ENCODE data around the gene SOX11. TPM values are rescaled to one million over a fixed set of nuclear protein-coding genes. Genes with fewer than 3 reads are reported as not detected.

The SOX11 gene
- total RNA-seq, 1 experiment from 2014 or later, result not detected

DNA sequence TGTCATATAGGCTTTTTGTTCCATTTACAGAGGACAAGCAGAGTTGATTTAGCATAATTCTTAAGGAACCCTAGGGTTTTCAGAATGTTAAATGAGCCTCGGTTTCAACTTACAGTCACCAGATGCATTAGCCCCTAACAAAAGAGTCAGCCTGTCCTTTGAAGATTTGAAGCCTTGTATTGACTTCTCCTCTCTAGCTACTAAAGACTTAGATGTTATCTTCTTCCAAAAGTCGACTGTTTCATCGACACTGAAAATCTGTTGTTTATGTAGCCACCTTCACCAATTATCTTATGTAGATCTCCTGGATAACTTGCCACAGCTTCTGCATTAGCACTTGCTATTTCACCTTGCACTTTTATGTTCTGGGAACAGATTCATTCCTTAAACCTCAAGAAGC is 31.6 kb upstream of the SOX11 start:
- no TSS peak for BruUV-seq (replicated peaks)
- Histone ChIP-seq H3K9me3 (ENCODE audit: low read length) (no peaks in the 10 kb centered on the region), H4K20me1 (ENCODE audit: low read length) (no peaks in the 10 kb centered on the region), H3K79me2 (ENCODE audit: low read length) (no peaks in the 10 kb centered on the region), H3K4me3 (ENCODE audit: low read length) (no peak overlapping the region), H3K27me3 (ENCODE audit: low read length) (no peaks in the 10 kb centered on the region), H3K27ac (ENCODE audit: low read length) (no peak overlapping the region), H3K9ac (ENCODE audit: low read length) (no peak overlapping the region), H3K9me2 (replicated peaks; ENCODE audit: low read length) (no peaks in the 10 kb centered on the region), H3K4me1 (ENCODE audit: insufficient read depth, low read length) (no peaks in the 10 kb centered on the region), H3F3A (ENCODE audit: low read length, unreplicated experiment) (no peaks in the 10 kb centered on the region), H2AFZ (ENCODE audit: low read length) (no peak overlapping the region), H3K36me3 (ENCODE audit: low read depth, low read length) (no peaks in the 10 kb centered on the region), H3K4me2 (ENCODE audit: low read length) (no peak overlapping the region)
- DNase-seq, result no peak
- ChIA-PET CTCF (no interaction called here), POLR2A (ENCODE audit: unreplicated experiment) (no interaction called here)
- no peak for ATAC-seq
- TF ChIP-seq EZH2 (IDR thresholded peaks at IDR 0.05; ENCODE audit: low read length, unreplicated experiment) (no peak), EZH2phosphoT487 (IDR thresholded peaks at IDR 0.05; ENCODE audit: borderline replicate concordance, low read length) (no peak)
- TF ChIP-seq, protein P1, sequence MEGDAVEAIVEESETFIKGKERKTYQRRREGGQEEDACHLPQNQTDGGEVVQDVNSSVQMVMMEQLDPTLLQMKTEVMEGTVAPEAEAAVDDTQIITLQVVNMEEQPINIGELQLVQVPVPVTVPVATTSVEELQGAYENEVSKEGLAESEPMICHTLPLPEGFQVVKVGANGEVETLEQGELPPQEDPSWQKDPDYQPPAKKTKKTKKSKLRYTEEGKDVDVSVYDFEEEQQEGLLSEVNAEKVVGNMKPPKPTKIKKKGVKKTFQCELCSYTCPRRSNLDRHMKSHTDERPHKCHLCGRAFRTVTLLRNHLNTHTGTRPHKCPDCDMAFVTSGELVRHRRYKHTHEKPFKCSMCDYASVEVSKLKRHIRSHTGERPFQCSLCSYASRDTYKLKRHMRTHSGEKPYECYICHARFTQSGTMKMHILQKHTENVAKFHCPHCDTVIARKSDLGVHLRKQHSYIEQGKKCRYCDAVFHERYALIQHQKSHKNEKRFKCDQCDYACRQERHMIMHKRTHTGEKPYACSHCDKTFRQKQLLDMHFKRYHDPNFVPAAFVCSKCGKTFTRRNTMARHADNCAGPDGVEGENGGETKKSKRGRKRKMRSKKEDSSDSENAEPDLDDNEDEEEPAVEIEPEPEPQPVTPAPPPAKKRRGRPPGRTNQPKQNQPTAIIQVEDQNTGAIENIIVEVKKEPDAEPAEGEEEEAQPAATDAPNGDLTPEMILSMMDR (conservative IDR thresholded peaks at IDR 0.05; ENCODE audit: low read depth, low read length), result no peak
- intact Hi-C loops (cut with micrococcal nuclease), result no loop called here

DNA sequence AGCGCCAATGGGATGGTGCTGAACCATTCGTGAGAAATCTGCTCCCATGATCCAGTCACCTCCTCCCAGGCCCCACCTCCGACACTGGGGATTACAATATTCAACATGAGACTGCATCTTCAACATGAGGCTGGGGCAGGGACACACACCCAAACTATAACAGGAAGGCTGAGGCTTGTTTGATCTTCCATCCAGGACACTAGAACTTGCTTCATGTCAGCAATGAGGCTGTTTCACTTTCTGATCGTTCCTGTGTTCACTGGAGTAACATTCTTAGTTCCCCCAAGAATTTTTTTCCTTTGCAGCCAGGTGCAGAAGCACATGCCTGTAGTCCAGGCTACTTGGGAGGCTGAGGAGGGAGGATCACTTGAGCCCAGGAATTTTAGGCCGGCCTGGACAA is 30.8 kb upstream of the SOX11 start:
- ChIA-PET POLR2A (ENCODE audit: unreplicated experiment) (no interaction called here), CTCF (no interaction called here)
- no peak overlapping the region for H3K9ac ChIP-seq (ENCODE audit: low read length)
- intact Hi-C loops (cut with micrococcal nuclease), result no loop called here
- DNase-seq, result no peak
- no peaks in the 10 kb centered on the region for H3K9me3 ChIP-seq (ENCODE audit: low read length)
- H3K4me3 ChIP-seq (ENCODE audit: low read length), result no peak overlapping the region
- no peaks in the 10 kb centered on the region for H3K9me2 ChIP-seq (replicated peaks; ENCODE audit: low read length)
- H3K4me2 ChIP-seq (ENCODE audit: low read length), result no peak overlapping the region
- no peaks in the 10 kb centered on the region for H3K79me2 ChIP-seq (ENCODE audit: low read length)
- no peaks in the 10 kb centered on the region for H4K20me1 ChIP-seq (ENCODE audit: low read length)
- no peaks in the 10 kb centered on the region for H3K4me1 ChIP-seq (ENCODE audit: insufficient read depth, low read length)
- H3K36me3 ChIP-seq (ENCODE audit: low read depth, low read length), result no peaks in the 10 kb centered on the region
- no peak overlapping the region for H2AFZ ChIP-seq (ENCODE audit: low read length)
- no peaks in the 10 kb centered on the region for H3K27me3 ChIP-seq (ENCODE audit: low read length)
- no peak for ATAC-seq
- no peak overlapping the region for H3K27ac ChIP-seq (ENCODE audit: low read length)
- no peaks in the 10 kb centered on the region for H3F3A ChIP-seq (ENCODE audit: low read length, unreplicated experiment)
- no TSS peak for BruUV-seq (replicated peaks)
- TF ChIP-seq EZH2phosphoT487 (IDR thresholded peaks at IDR 0.05; ENCODE audit: borderline replicate concordance, low read length), result no peak
- TF ChIP-seq, protein P1 (conservative IDR thresholded peaks at IDR 0.05; ENCODE audit: low read depth, low read length), result no peak
- no peak for TF ChIP-seq EZH2 (IDR thresholded peaks at IDR 0.05; ENCODE audit: low read length, unreplicated experiment)

DNA sequence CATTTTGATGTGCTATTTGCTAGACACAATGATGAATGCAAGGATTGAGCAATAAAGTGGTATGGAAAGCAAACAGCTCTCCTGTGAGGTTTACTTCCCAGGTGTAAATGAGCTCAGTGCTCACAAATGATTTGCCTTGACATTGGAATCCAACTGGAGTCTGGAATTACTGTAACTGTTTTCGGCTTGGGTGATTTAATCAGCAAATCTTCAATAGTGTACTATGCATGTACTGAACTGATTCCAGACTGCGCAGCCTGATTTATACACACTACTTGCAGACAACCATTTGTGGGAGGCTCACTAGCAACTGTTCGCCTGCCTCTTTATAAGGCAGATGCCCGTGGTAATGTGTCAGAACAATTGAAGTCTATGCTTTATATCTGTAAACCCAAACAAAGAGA is 27.9 kb upstream of the SOX11 start:
- TF ChIP-seq, protein P1 (conservative IDR thresholded peaks at IDR 0.05; ENCODE audit: low read depth, low read length), result no peak
- H3K27ac ChIP-seq (ENCODE audit: low read length), result no peak overlapping the region
- intact Hi-C loops (cut with micrococcal nuclease), result no loop called here
- H3K4me2 ChIP-seq (ENCODE audit: low read length), result no peak overlapping the region
- DNase-seq, result no peak
- no peak for ATAC-seq
- H3K4me3 ChIP-seq (ENCODE audit: low read length), result no peak overlapping the region
- POLR2A ChIA-PET (ENCODE audit: unreplicated experiment), result no interaction called here
- no TSS peak for BruUV-seq (replicated peaks)
- H2AFZ ChIP-seq (ENCODE audit: low read length), result no peak overlapping the region
- H3K36me3 ChIP-seq (ENCODE audit: low read depth, low read length), result no peaks in the 10 kb centered on the region
- H3K4me1 ChIP-seq (ENCODE audit: insufficient read depth, low read length), result no peaks in the 10 kb centered on the region
- H3F3A ChIP-seq (ENCODE audit: low read length, unreplicated experiment), result no peaks in the 10 kb centered on the region
- no peaks in the 10 kb centered on the region for H3K79me2 ChIP-seq (ENCODE audit: low read length)
- no peak overlapping the region for H3K9ac ChIP-seq (ENCODE audit: low read length)
- H3K9me2 ChIP-seq (replicated peaks; ENCODE audit: low read length), result no peaks in the 10 kb centered on the region
- CTCF ChIA-PET, result interaction anchor here (0.7 kb wide), 1 partner anchor 235 kb away, joined by 3 read pairs; no protein-coding TSS in a partner anchor
- no peaks in the 10 kb centered on the region for H3K9me3 ChIP-seq (ENCODE audit: low read length)
- no peaks in the 10 kb centered on the region for H4K20me1 ChIP-seq (ENCODE audit: low read length)
- no peaks in the 10 kb centered on the region for H3K27me3 ChIP-seq (ENCODE audit: low read length)
